Activated CD4-positive, alpha-beta T cell treated with anti-CD3 and anti-CD28 coated beads, Interleukin-2, Interleukin-4, amounts not matched to agents 100 ng/mL and 50 ng/mL, durations not matched to agents 16 hours and 8 hours (primary cell): Measurements from ENCODE around the gene DUSP7.
"Not testable (repeated sequence)": the region's sequence is repeated elsewhere in the genome, so short reads cannot be mapped to it uniquely, and the experiment has no call there.

ENCODE experiments used
- DNase-seq: peaks from one replicate; pipeline ENCODE4 v3.0.0-alpha.2; 2020; ENCODE audit warnings: low spot score

DUSP7 gene

DNA sequence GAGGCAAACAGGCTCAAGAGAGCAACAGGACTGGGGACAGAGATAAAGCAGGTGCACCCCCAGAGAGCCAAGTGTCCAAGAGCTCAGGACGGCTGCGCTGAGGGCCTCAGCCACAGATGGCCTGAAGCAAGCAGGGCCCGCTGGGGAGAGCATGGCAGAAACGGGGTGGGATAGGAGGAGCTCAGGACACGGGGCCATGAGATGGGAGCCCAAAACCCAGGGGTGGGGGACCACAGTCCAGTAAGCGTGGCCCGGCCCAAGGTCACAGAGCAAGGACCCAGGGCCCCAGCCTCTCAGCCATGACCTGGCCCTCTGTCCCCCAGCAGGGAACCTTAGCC, 9.5 kb downstream of the DUSP7 start:
- DNase-seq: no peak

DNA sequence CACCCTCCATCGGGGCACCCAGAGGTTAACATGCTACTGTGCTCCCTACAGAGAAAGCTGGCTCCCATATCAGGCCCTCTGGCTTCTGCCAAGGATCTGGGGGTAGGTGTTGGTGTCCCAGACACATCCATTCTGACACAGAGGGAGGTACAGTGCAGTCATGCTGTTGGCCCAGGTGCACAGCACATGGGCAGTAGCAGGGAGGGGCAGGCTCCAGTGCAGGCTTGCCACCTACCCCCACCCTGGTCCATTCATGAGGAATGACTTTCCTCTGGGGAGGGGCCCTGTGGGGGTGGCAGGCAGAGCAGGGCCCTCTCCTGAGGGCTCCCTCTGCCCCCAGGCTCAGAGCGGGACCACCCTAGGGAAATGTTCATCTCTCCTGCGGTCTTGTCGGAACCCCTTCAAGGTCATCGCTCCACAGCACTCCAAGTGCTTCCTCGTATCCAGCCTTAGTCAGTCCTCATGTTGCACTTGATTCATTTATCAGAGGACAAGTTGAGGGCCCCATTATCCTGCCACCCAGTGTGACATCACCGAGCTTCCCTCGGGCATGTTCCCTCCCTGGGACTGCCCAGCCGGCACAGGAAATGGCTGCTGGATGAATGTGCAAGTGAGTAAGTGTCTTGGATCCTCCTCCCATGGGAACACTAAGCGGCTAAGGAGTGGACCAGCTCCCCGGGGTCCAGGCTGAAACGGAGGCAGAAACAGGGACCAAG, 10.0 kb downstream of the DUSP7 start:
- DNase-seq: no peak

DNA sequence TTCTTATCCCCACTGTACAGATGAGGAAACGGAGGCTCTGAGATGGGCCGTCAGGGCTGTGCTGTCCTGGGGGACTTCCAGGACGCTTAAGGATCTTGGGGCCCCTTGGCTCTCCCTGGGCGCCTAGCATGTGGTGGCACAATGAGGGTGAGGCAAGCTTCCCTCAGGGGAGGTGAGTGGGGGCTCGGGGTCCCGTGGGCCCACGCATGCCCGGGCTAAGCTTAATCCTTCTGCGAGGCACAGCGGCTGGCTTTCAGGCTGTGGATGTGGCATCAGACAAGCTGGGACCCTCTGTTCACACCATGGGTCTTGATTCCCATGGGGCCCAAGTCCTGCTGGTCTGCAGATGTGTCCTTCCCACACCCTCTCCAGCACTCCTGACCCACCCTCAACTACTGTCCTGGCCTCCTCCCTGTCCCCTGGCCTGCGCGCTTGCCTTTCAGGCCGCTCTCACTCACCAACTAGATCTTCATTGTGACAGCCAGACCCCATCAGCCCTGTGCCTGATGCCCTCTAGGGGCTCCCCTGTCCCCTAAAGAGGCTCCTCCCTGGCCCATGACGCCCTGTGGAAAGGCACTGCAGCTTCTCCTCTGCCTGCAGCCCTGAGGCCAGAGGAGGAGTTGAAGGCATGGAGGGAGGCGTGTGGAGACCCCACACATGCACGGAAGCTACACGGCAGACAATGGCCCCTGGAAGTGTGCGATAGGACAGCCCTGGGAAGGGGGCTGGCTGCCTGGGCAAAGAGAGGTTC, 11.3 kb downstream of the DUSP7 start:
- DNase-seq: no peak

DNA sequence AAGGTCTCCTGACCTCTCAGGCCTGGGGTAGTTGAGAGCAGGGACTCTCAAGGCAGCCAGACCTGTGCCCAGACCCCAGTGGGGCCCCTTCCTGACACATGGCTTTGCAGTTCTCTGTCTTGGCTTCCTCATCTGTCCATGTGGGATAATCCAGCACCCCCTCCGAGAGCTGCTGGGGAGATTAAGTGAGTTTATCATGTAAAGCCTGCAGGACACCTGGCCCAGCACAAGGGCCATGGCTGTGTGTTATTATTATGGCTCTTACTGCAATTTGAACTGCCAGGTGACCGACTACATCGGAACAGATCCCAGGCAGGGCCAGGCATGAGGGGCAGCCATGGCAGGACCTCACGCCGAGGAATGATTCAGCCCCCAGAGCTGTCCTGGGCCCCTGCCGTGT, 12.6 kb downstream of the DUSP7 start:
- no peak for DNase-seq

DNA sequence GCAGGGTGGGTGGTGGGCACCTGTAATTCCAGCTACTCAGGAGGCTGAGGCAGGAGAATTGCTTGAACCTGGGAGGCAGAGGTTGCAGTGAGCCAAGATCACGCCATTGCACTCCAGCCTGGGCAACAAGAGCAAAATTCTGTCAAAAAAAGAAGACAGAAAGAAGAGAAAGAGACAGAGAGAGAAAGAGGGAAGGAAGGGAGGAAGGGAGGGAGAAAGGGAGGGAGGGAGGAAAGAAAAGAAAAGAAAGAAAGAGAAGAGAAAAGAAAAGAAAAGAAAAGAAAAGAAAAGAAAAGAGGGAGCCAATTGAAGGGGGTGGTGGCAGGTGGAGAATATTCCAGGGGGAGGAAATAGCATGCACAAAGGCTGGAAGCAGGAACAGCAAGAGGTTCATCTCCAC, 13.3 kb downstream of the DUSP7 start:
- DNase-seq: not testable (repeated sequence)

DNA sequence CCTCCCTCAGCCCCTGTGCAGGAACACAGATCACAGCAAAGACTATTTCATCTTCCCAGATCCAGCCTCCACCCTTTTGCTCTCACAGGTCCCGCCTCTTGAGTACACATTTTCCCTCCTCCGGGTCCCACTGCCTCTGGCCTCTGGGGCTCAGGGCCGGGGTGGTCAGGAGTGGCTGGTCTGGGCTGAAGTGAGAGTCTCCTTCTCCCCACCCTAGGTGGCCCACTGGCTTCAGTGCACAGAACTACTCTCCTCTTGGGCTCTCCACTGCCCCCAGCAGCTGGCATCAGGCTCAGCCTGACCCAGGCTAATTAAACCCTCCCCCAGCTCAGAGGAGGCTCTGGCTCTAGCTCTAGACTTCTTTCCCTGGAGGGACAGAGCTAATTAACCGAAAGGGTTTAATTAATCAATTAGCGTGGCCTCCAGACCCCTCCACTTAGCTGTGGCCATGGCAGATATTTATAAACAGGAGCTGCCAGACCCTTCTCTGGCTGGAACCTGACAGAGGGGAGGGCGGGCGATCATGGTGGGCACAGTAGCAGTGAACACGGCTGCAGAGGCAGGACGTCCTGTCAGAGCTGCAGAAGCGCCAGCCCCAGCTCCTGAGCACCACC, 15.1 kb downstream of the DUSP7 start:
- DNase-seq: no peak

DNA sequence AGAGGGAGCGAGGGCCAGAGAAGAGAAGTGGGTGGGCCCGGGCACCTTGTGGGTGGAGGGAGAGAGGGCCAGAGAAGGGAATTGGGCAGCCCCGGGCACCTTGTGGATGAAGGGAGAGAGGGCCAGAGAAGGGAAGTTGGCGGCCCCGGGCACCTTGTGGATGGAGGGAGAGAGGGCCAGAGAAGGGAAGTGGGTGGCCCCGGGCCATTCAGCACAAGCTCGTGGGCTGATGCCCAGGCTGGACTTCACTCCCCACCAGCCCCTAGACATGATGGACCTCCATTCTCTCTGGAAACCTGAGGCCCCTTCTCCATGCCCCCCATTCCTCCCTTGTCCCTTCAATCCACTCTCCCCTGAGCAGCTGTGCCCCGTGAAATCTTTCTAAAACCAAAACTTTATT, 15.8 kb downstream of the DUSP7 start:
- no peak for DNase-seq

DNA sequence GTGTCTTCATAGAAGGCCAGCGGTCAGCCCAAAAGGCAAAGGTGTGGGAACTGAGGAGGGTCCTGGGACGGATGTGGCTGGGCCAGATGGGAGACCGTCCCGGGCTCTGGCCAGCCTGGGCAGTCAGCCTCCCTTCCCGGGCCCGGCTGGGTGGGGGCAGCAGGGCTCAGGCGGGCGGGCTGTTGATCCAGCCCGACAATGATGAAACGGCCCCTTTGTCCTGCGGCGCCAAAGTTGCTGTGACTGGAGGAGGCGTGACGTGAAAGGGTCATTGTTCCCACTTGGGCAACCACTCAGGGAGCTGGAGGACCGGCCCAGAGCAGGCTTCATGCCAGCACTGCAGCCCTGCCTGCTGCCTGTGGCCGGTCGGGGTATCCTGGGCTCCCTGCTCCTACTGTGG, 16.5 kb downstream of the DUSP7 start:
- no peak for DNase-seq

DNA sequence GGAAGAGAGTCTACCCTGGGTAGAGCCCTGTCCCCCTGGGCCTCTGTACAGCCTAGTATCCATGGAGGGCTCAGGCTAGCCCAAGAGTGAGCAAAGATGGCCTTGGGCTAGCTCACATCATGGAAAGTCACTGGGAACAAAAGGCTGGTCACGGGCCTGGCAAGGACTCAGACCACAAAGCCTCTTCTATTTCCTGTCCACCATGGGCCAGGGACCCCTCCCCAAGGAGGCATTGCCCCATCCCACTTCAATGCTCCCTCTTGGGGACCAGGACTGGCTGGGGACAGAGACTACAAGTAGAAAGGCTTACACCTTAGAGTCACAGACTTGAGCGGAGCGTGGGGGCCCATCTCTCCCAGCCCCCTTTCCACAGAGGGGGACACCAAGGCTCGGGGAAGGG, 16.9 kb downstream of the DUSP7 start:
- DNase-seq: no peak

DNA sequence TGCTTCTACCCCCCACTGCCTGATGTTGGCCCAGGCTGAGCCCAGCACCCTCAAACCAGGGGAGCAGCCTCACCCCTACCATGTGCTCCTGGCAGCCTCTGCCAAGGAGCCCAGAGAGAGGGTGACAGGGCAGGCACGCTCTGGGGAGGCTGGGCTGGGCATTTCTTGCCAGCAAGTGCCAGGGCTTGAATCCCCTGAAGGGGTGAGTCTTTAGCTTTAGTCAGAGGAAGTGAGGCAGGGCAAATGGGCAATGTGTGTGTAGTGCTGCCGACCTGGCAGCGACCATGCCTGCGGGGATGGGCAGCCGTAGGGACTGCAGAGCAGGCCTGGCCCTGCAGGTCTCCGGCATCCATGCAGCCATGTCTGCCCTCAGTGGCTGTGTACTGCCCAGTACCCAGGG, 18.1 kb downstream of the DUSP7 start:
- no peak for DNase-seq

DNA sequence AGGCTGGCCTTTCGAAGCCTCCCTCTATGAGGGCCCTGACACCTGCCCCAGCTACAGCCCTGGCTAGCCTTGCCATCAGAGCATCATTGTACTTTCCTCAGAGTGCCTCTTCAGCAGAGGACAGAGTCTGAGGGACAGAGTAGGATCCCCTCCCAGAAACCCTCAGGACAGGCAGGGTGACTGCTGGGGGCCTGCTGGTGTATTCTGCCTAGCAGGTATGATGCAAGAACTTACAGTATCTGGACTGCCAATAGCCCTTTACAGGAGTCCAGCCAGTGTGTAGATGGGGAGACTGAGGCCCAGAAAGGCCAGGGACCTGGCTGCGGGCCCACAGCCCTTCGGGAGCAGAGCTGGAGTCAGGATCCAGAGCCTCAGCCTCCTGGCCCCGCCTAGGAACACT, 19.1 kb downstream of the DUSP7 start:
- no peak for DNase-seq

DNA sequence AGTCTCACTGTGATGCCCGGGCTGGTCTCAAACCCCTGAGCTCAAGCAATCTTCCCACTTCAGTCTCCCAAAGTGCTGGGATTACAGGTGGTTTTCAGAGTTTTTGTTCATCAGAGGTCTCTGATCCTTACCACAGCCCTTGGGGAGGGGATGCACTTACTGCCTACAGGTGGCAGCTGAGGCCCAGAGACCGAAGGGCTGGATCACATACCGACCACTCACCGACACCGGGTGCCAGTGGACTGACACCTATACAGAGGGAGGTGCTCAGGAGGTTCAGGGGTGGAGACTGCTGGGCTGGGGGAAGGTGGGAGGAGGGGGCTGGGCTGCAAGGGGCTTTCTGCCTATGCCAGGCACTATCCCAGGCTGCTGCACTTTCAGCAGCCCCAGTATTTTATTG, 19.5 kb downstream of the DUSP7 start:
- no peak for DNase-seq

DNA sequence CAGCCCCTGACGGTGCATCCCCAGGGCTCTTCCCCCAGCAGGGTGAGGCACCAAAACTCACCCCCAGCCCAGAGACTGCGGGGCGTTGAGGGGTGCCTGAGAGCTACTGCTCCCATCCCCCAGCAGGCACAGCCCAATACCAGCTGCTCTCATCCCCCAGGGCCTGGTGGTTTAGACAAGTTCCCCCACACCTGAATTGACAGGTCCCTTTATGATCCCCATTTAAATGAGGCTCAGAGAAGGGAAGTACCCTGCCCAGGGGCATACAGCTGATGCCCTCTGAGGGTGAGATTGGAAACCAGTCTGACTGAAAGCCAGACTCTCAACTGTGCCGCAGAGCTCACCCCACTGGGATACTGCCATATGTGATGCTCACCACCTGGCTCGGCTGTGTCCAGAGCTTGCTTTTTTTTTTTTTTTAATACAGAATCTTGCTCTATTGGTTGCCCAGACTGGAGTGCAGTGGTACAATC, 20.1 kb downstream of the DUSP7 start:
- DNase-seq: no peak

DNA sequence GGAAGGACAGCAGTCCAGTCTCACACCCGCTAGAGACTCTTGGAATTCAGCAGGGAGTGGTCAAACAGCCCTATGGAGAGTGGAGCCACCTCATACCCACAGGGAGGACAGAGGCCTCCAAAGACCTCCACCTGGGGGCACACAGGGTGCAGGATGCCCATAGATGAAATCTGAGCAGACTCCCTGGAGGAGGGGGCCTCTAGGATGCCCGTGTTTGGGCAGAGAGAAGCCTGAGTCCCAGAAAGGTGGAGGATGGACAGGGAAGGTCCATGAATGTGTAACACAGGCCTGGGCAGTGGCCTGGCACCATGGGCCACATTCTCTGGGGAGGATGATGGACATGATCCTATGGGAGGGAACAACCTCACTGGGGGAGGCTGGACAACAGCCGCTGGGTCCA, 21.7 kb downstream of the DUSP7 start:
- DNase-seq: no peak

DNA sequence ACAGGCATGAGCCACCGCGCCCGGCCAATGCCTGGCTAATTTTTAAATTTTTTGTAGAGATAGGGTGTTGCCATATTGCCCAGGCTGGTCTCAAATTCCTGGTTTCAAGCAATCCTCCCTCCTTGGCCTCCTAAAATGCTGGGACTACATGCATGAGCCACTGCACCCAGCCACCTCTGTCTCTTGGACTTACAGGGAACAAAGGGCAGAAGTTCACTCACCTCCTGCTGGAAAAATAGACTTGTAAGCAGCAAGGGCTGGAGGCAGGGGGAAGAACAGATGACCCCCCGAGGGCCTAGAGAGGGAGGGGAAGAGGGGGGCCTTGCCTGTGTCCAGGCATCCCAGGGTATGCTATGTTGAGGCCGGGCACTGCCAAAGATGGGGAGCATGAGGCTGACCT, 22.2 kb downstream of the DUSP7 start:
- DNase-seq: no peak

DNA sequence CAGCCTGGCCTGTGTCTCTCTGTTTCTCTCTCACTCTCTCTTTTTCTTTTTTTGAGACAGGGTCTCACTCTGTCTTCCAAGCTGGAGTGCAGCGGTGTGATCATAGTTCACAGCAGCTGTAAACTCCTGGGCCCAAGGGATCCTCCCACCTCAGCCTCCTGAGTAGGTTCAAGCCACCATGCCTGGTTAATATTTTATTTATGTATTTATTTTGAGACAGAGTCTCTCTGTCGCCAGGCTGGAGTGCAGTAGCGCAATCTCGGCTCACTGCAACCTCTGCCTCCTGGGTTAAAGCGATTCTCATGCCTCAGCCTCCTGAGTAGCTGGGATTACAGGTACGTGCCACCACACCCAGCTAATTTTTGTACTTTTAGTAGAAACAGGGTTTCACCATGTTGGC, 22.6 kb downstream of the DUSP7 start:
- not testable (repeated sequence) for DNase-seq

DNA sequence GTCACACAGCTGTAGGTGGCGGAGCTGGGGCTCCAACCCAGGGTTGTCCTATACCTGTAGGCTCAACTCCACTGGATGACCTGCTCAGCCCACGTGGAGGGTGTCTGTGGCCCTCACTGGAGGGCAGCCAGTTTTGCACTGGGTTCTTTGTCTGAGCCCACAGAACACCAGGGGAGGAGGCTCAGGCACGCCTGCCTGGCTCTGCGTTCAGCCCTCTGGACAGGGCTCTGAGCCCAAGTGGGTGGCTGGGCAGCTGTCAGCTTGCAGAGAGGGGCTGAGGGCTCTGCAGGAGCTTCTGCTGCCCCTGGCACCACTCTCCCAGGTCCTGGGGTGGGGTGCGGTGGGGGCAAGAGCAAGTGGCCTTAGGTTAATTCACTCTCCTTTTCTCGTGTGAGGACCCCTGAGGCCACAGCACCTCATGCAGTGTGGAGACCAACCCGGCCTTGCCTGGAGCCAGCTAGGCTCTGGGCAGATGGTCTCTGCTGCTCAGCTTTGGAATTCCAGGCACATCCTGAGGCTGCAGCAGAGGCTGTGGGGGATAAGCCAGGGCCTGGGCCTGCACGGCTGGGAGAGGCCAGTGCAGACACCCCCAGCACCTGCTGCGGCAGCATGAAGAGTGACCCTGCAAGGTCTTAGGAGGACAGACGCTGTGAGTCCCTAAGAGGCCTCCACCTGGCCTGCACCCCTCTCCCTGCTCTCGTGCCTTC, 23.5 kb downstream of the DUSP7 start:
- no peak for DNase-seq

DNA sequence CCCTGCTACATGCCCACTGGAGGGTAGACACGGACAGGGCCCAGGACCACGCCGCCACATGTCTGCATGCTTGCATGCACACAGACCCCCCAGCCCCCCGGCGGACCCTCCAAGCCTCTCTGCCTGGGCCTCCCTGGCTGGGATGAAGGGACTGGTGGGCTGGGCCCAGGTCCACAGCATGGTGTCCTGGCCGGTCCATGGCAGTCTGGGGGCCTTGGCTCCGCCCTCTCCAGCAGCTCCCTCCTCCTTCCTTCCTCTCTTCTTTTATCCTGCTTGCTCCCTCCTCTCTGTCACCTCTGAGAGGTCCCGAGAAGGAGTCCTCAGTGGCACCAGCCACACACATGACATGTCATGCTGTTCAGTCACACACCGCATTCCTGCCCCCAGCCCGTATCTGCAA, 24.5 kb downstream of the DUSP7 start:
- no peak for DNase-seq

DNA sequence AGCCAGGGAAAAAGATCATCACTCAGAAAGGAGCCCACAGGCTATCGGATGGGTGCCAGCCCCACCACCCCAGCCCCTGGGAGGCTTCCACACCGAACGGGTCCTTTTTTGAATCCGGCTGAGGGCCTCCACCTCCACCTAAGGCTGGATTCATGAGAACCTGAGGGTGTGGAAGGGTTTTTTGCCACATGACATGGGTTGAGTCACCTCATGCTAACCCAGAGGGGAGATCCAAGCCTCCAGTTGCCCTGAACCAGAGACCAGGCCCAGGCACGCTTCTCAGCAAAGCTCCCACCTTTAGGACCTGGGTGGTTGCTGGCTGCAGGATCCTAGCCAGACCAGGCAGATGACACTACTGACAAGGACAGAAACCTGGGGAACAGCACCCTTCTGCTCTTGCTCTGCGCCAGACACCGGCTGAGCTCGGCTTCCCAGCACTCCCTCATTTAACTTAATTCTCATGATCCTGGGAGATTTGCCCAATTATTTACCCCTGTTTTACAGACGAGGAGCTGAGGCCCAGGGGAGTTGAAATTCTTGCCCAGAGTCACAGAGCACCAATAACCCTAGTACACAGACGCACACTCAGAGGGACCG, 25.6 kb downstream of the DUSP7 start:
- no peak for DNase-seq

DNA sequence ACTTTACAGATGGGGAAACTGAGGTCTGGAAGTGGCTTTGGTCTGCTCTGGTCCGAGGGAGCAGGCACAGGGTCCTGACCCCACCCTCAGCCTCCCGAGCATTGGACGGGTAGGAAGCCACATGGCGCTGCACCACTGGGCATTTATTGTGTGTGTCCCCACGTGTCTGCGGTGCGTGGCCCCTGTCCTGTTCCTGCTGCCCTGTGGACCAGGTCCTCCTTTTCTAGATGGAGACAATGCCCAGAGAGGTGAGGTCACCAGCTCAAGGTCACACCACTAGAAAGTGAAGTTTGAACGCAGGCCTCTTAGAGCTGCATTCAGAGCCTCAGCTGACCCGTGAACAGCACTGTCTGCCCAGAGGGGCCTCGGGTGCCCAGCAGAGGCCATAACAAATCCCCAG, 26.8 kb downstream of the DUSP7 start:
- DNase-seq: no peak

DNA sequence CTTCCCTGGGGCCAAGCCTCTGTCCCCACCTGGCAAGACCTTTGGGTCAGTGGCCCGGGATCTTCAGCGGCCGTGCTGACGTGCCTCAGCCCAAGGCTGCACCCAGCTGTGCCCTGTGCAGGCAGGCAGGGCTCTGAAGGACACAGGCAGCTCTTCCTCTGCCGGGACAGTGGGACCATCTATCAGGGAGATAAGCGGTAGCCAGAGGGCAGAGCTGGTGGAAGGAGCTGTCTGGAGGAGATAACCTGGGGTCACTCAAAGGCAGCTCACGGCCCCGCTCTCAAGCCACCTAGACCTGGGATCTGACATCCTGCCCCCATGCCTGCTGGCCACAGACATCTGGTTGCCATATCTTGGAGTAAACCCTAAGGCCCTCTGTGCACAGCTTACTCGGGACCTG, 27.3 kb downstream of the DUSP7 start:
- DNase-seq: no peak

DNA sequence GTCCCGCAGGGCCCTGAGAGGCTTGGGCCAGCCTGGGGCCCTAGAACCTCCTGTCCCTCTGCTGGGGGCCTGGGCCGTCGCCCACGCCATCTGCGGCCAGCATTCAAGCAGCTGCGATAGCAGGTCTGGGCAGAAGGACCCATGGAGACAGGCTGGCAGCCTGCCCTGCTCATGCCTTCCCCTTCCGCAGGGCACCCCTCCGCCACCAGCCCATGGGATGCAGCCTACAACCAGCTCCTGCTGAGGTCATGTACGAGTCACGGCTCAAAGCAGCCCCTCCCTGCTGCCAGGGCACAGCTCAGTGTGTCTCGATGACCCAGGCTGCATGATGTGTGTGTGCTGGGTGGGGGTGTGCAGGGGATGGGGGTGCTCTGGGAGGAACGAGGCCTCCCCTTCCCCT, 27.8 kb downstream of the DUSP7 start:
- DNase-seq: no peak
